Measurements from ENCODE around the gene HSPG2. TPM values are rescaled to one million over a fixed set of nuclear protein-coding genes. Genes with fewer than 3 reads are reported as not detected.

HSPG2 gene
- total and polyA plus RNA-seq, 2 of the 8 experiments (the other 6 are each of a cell fraction or from before 2014, with no cell fraction given), result 17.8 to 111 TPM

DNA sequence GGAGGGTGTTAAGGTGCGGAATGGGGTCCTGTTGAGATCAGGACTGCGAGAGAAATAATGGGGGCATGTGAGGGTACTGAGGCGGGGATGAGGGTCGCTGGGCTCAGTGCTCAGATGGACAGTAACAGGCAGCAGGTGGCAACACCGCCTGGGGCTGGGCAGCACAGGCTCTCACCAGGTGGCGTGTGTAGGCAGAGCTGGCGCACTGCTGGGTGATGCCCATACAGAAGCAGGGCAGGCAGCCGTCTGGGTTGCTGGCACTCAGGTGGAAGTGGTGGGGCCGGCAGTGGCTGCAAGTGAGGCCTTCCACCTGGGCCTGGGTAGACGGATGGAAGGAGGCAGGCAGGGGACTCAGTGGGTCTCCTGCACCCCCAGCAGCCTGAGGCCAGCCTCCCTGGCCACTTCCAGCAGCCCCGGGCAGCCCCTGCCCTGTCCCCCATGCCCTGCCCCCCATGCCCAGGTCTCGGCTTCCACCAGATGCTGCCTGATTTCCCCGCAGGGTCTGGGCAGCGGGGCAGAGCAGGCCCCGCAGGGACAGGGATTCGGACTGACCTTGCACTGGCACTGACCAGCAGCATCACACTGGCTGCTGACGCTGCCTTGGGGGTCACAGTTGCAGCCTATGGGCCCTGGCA, 64.5 kb downstream of the HSPG2 start (continued):
- TF ChIP-seq, protein P1, sequence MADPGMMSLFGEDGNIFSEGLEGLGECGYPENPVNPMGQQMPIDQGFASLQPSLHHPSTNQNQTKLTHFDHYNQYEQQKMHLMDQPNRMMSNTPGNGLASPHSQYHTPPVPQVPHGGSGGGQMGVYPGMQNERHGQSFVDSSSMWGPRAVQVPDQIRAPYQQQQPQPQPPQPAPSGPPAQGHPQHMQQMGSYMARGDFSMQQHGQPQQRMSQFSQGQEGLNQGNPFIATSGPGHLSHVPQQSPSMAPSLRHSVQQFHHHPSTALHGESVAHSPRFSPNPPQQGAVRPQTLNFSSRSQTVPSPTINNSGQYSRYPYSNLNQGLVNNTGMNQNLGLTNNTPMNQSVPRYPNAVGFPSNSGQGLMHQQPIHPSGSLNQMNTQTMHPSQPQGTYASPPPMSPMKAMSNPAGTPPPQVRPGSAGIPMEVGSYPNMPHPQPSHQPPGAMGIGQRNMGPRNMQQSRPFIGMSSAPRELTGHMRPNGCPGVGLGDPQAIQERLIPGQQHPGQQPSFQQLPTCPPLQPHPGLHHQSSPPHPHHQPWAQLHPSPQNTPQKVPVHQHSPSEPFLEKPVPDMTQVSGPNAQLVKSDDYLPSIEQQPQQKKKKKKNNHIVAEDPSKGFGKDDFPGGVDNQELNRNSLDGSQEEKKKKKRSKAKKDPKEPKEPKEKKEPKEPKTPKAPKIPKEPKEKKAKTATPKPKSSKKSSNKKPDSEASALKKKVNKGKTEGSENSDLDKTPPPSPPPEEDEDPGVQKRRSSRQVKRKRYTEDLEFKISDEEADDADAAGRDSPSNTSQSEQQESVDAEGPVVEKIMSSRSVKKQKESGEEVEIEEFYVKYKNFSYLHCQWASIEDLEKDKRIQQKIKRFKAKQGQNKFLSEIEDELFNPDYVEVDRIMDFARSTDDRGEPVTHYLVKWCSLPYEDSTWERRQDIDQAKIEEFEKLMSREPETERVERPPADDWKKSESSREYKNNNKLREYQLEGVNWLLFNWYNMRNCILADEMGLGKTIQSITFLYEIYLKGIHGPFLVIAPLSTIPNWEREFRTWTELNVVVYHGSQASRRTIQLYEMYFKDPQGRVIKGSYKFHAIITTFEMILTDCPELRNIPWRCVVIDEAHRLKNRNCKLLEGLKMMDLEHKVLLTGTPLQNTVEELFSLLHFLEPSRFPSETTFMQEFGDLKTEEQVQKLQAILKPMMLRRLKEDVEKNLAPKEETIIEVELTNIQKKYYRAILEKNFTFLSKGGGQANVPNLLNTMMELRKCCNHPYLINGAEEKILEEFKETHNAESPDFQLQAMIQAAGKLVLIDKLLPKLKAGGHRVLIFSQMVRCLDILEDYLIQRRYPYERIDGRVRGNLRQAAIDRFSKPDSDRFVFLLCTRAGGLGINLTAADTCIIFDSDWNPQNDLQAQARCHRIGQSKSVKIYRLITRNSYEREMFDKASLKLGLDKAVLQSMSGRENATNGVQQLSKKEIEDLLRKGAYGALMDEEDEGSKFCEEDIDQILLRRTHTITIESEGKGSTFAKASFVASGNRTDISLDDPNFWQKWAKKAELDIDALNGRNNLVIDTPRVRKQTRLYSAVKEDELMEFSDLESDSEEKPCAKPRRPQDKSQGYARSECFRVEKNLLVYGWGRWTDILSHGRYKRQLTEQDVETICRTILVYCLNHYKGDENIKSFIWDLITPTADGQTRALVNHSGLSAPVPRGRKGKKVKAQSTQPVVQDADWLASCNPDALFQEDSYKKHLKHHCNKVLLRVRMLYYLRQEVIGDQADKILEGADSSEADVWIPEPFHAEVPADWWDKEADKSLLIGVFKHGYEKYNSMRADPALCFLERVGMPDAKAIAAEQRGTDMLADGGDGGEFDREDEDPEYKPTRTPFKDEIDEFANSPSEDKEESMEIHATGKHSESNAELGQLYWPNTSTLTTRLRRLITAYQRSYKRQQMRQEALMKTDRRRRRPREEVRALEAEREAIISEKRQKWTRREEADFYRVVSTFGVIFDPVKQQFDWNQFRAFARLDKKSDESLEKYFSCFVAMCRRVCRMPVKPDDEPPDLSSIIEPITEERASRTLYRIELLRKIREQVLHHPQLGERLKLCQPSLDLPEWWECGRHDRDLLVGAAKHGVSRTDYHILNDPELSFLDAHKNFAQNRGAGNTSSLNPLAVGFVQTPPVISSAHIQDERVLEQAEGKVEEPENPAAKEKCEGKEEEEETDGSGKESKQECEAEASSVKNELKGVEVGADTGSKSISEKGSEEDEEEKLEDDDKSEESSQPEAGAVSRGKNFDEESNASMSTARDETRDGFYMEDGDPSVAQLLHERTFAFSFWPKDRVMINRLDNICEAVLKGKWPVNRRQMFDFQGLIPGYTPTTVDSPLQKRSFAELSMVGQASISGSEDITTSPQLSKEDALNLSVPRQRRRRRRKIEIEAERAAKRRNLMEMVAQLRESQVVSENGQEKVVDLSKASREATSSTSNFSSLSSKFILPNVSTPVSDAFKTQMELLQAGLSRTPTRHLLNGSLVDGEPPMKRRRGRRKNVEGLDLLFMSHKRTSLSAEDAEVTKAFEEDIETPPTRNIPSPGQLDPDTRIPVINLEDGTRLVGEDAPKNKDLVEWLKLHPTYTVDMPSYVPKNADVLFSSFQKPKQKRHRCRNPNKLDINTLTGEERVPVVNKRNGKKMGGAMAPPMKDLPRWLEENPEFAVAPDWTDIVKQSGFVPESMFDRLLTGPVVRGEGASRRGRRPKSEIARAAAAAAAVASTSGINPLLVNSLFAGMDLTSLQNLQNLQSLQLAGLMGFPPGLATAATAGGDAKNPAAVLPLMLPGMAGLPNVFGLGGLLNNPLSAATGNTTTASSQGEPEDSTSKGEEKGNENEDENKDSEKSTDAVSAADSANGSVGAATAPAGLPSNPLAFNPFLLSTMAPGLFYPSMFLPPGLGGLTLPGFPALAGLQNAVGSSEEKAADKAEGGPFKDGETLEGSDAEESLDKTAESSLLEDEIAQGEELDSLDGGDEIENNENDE (IDR thresholded peaks at IDR 0.05; ENCODE audit: insufficient replicate concordance, low read length), result no peak
- TF ChIP-seq, protein P2, sequence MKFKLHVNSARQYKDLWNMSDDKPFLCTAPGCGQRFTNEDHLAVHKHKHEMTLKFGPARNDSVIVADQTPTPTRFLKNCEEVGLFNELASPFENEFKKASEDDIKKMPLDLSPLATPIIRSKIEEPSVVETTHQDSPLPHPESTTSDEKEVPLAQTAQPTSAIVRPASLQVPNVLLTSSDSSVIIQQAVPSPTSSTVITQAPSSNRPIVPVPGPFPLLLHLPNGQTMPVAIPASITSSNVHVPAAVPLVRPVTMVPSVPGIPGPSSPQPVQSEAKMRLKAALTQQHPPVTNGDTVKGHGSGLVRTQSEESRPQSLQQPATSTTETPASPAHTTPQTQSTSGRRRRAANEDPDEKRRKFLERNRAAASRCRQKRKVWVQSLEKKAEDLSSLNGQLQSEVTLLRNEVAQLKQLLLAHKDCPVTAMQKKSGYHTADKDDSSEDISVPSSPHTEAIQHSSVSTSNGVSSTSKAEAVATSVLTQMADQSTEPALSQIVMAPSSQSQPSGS (IDR thresholded peaks at IDR 0.05; ENCODE audit: low read length), result no peak
- no peak for TF ChIP-seq SRF (IDR thresholded peaks at IDR 0.05; ENCODE audit: low read depth, low read length)
- no peak for TF ChIP-seq SP1 (IDR thresholded peaks at IDR 0.05; ENCODE audit: low read depth, low read length)
- no peak for TF ChIP-seq ZNF274 (IDR thresholded peaks at IDR 0.05; ENCODE audit: borderline replicate concordance, extremely low read depth, low read length)
- no peak for TF ChIP-seq NANOG (IDR thresholded peaks at IDR 0.05; ENCODE audit: insufficient read depth, low read depth, low read length, poor library complexity, severe bottlenecking)
- no peak for TF ChIP-seq FOSL1 (IDR thresholded peaks at IDR 0.05; ENCODE audit: insufficient read depth, low read depth, low read length)
- TF ChIP-seq POLR2AphosphoS5 (IDR thresholded peaks at IDR 0.05; ENCODE audit: low read depth, low read length), result no peak
- TF ChIP-seq CBX5 (IDR thresholded peaks at IDR 0.05; ENCODE audit: low read depth, low read length), result no peak
